HG03025 (cell line): ENCODE measurements around the gene DUSP23.

Experiments used
- ATAC-seq: cut with Tn5 transposase; IDR thresholded peaks from one replicate; pipeline ENCODE4 v1.9.1; 2021; ENCODE audit warnings: mild to moderate bottlenecking, moderate library complexity; ENCODE audit not compliant: unreplicated experiment, low FRiP score

The DUSP23 gene

GRCh38 chr1:159783724-159784123 lies 3.0 kb downstream of the DUSP23 start:
- no peak for ATAC-seq

- no peak for ATAC-seq
These were observed 5.7 kb downstream of the DUSP23 start for GRCh38 chr1:159786465-159786864.

GRCh38 chr1:159786966-159787365 lies 6.2 kb downstream of the DUSP23 start:
- no peak for ATAC-seq

- no peak for ATAC-seq
These were observed 9.6 kb downstream of the DUSP23 start for GRCh38 chr1:159790237-159790917.

- no peak for ATAC-seq
These were observed 10.3 kb downstream of the DUSP23 start for GRCh38 chr1:159791031-159791430.

GRCh38 chr1:159791461-159791860 lies 10.7 kb downstream of the DUSP23 start:
- ATAC-seq: no peak

- ATAC-seq: no peak
These were observed 14.8 kb downstream of the DUSP23 start for GRCh38 chr1:159795534-159795933.

- no peak for ATAC-seq
These were observed 18.1 kb downstream of the DUSP23 start for GRCh38 chr1:159798893-159799292.

GRCh38 chr1:159799446-159799985 lies 18.8 kb downstream of the DUSP23 start:
- ATAC-seq: no peak

- no peak for ATAC-seq
These were observed 19.6 kb downstream of the DUSP23 start for GRCh38 chr1:159800177-159800930.

GRCh38 chr1:159802111-159802510 lies 21.3 kb downstream of the DUSP23 start, which contains the start of gene FCRL6:
Gene FCRL6 (plus strand): TSS chr1:159802360. CDS start chr1:159802425, 65 bp downstream.
- ATAC-seq: no peak

GRCh38 chr1:159803956-159804689 lies 23.4 kb downstream of the DUSP23 start:
- ATAC-seq: no peak

GRCh38 chr1:159804924-159805323 lies 24.2 kb downstream of the DUSP23 start:
- ATAC-seq: no peak

- ATAC-seq: no peak
These were observed 35.2 kb downstream of the DUSP23 start for GRCh38 chr1:159815926-159816325.

- no peak for ATAC-seq
These were observed 36.7 kb downstream of the DUSP23 start for GRCh38 chr1:159817276-159818041.

- ATAC-seq: no peak
These were observed 40.6 kb downstream of the DUSP23 start for GRCh38 chr1:159821171-159821867.

GRCh38 chr1:159823406-159823805 lies 42.6 kb downstream of the DUSP23 start:
- no peak for ATAC-seq

- ATAC-seq: no peak
These were observed 44.8 kb downstream of the DUSP23 start for GRCh38 chr1:159825564-159825963.

- no peak for ATAC-seq
These were observed 45.8 kb downstream of the DUSP23 start, which contains the start of gene SLAMF8 for GRCh38 chr1:159826441-159827101. Gene SLAMF8 (plus strand): TSS chr1:159826873. CDS start chr1:159826899, 26 bp downstream.
